WTC11 (cell line): Measurements from ENCODE around the gene RCHY1. TPM values are rescaled to one million over a fixed set of nuclear protein-coding genes. Genes with fewer than 3 reads are reported as not detected.

ENCODE experiments used
- ATAC-seq: fragments of 200-7000 bp; cut with Tn5 transposase; 2 replicates; pipeline ENCODE4 v1.10.0; 2021; ENCODE audit warnings: mild to moderate bottlenecking, moderate library complexity
- CTCF ChIA-PET: fragments of 300-600 bp; sonication (Branson Sonifier 250); formaldehyde crosslinking; loops from one replicate; lab custom pipeline; 2021; ENCODE audit warnings: antibody characterized with exemption; lab: Charles Lee
- POLR2A ChIA-PET: fragments of 350-600 bp; sonication (Branson Sonifier 250); formaldehyde crosslinking; loops from one replicate; lab custom pipeline; 2021; ENCODE audit warnings: antibody characterized with exemption; lab: Charles Lee
- DNase-seq: peaks from one replicate; pipeline ENCODE4 v3.0.0; 2021; ENCODE audit warnings: low spot score
- H3K27ac Mint-ChIP-seq: 2 replicates; pipeline ENCODE4 v1.8.0; 2021; ENCODE audit warnings: mixed read lengths
- H3K27me3 Mint-ChIP-seq: 2 replicates; pipeline ENCODE4 v1.8.0; 2021; ENCODE audit warnings: low read depth, mild to moderate bottlenecking, moderate library complexity, mixed read lengths
- H3K36me3 Mint-ChIP-seq: 2 replicates; pipeline ENCODE4 v1.8.0; 2021; ENCODE audit warnings: mixed read lengths
- H3K4me1 Mint-ChIP-seq: 2 replicates; pipeline ENCODE4 v1.8.0; 2022; ENCODE audit warnings: mixed read lengths
- H3K4me3 Mint-ChIP-seq: 2 replicates; pipeline ENCODE4 v1.8.0; 2021; ENCODE audit warnings: mild to moderate bottlenecking, moderate library complexity, mixed read lengths
- H3K9me3 Mint-ChIP-seq: 2 replicates; pipeline ENCODE4 v1.8.0; 2021; ENCODE audit warnings: mixed read lengths
- AFF4 ChIP-seq: sonication (generic); formaldehyde crosslinking; IDR thresholded peaks from 2 replicates; pipeline ENCODE4 v1.8.1; 2023; ENCODE audit warnings: mild to moderate bottlenecking, missing genetic modification reagents, borderline replicate concordance
- AR ChIP-seq: fragments of 250-450 bp; sonication (Bioruptor Pico); IDR thresholded peaks from 2 replicates; pipeline ENCODE4 v1.9.0; 2021; ENCODE audit warnings: mild to moderate bottlenecking
- CBFB ChIP-seq: sonication (generic); formaldehyde crosslinking; IDR thresholded peaks from 2 replicates; pipeline ENCODE4 v1.8.1; 2022; ENCODE audit warnings: mild to moderate bottlenecking, low read depth, missing genetic modification reagents
- E2F1 ChIP-seq: sonication (generic); formaldehyde crosslinking; IDR thresholded peaks from 2 replicates; pipeline ENCODE4 v1.8.0; 2022; ENCODE audit warnings: mild to moderate bottlenecking, missing genetic modification reagents
- E2F4 ChIP-seq: sonication (generic); formaldehyde crosslinking; IDR thresholded peaks from 2 replicates; pipeline ENCODE4 v1.8.1; 2022; ENCODE audit warnings: low read depth, mild to moderate bottlenecking, moderate library complexity, missing genetic modification reagents, borderline replicate concordance
- ERG ChIP-seq: fragments of 250-450 bp; sonication (Bioruptor Pico); IDR thresholded peaks from 2 replicates; pipeline ENCODE4 v1.8.0; 2021; ENCODE audit warnings: mild to moderate bottlenecking
- ESRRA ChIP-seq: sonication (generic); formaldehyde crosslinking; IDR thresholded peaks from 2 replicates; pipeline ENCODE4 v1.8.1; 2022; ENCODE audit warnings: mild to moderate bottlenecking, missing genetic modification reagents, borderline replicate concordance
- FOXP4 ChIP-seq: sonication (generic); formaldehyde crosslinking; IDR thresholded peaks from 2 replicates; pipeline ENCODE4 v1.8.0; 2022; ENCODE audit warnings: mild to moderate bottlenecking, missing genetic modification reagents
- GABPB1 ChIP-seq: sonication (generic); formaldehyde crosslinking; IDR thresholded peaks from 2 replicates; pipeline ENCODE4 v1.8.1; 2023; ENCODE audit warnings: mild to moderate bottlenecking, missing genetic modification reagents
- GRHL2 ChIP-seq: fragments of 250-450 bp; sonication (Bioruptor Pico); IDR thresholded peaks from 2 replicates; pipeline ENCODE4 v1.8.0; 2022; ENCODE audit warnings: mild to moderate bottlenecking, moderate library complexity; ENCODE audit not compliant: insufficient replicate concordance, severe bottlenecking
- MXD4 ChIP-seq: fragments of 250-450 bp; sonication (Bioruptor Pico); IDR thresholded peaks from 2 replicates; pipeline ENCODE4 v1.8.0; 2021; ENCODE audit warnings: mild to moderate bottlenecking, moderate library complexity, borderline replicate concordance
- RELA ChIP-seq: sonication (generic); formaldehyde crosslinking; IDR thresholded peaks from 2 replicates; pipeline ENCODE4 v1.8.1; 2022; ENCODE audit warnings: missing genetic modification reagents, mild to moderate bottlenecking, borderline replicate concordance
- USF1 ChIP-seq: sonication (generic); formaldehyde crosslinking; IDR thresholded peaks from 2 replicates; pipeline ENCODE4 v1.8.0; 2022; ENCODE audit warnings: mild to moderate bottlenecking, missing genetic modification reagents
- USF2 ChIP-seq: sonication (generic); formaldehyde crosslinking; IDR thresholded peaks from 2 replicates; pipeline ENCODE4 v1.8.1; 2023; ENCODE audit warnings: mild to moderate bottlenecking, missing genetic modification reagents, moderate library complexity
- ZNF138 ChIP-seq: sonication (generic); formaldehyde crosslinking; conservative IDR thresholded peaks from 2 replicates; pipeline ENCODE4 v1.8.1; 2022; ENCODE audit warnings: mild to moderate bottlenecking, moderate library complexity, missing genetic modification reagents
- total RNA-seq: library from RNA; stranded (reverse); gene quantifications from 3 replicates; pipeline ENCODE4 v1.2.3, GENCODE V29; 2021

RCHY1 gene
- total RNA-seq, 1 experiment from 2014 or later: 37.8 TPM

- ATAC-seq (no peak), DNase-seq (no peak)
- Mint-ChIP-seq H3K36me3 (peaks cover 32% of the 10 kb centered on the region), H3K4me1 (no peaks in the 10 kb centered on the region), H3K4me3 (no peak overlapping the region), H3K27me3 (no peaks in the 10 kb centered on the region), H3K27ac (no peak overlapping the region), H3K9me3 (peaks cover 12% of the 10 kb centered on the region)
- CTCF ChIA-PET: no interaction called here
- no peak for TF ChIP-seq ESRRA (CRISPR knock-in tag)
- TF ChIP-seq ERG (CRISPR knock-in tag): no peak
- TF ChIP-seq E2F4 (CRISPR knock-in tag): no peak
- TF ChIP-seq CBFB (CRISPR knock-in tag): no peak
- no peak for TF ChIP-seq USF1 (CRISPR knock-in tag)
- no peak for TF ChIP-seq AFF4 (CRISPR knock-in tag)
- no peak for TF ChIP-seq GRHL2
- TF ChIP-seq MXD4 (CRISPR knock-in tag): no peak
- TF ChIP-seq RELA (CRISPR knock-in tag): no peak
- POLR2A ChIA-PET: no interaction called here
These were observed 18.7 kb downstream of the RCHY1 start for GRCh38 chr4:75495476-75495875.

- H3K9me3 Mint-ChIP-seq: peaks cover 9% of the 10 kb centered on the region
- no peak for ATAC-seq
- DNase-seq: no peak
- H3K27me3 Mint-ChIP-seq: no peaks in the 10 kb centered on the region
- TF ChIP-seq USF2 (CRISPR knock-in tag): no peak
- TF ChIP-seq GABPB1 (CRISPR knock-in tag): no peak
- no peak for TF ChIP-seq AR
- no peak for TF ChIP-seq E2F1 (CRISPR knock-in tag)
- TF ChIP-seq FOXP4 (CRISPR knock-in tag): no peak
- no peak for TF ChIP-seq RELA (CRISPR knock-in tag)
- TF ChIP-seq ZNF138 (CRISPR knock-in tag): no peak
- H3K4me1 Mint-ChIP-seq: no peaks in the 10 kb centered on the region
- no peak overlapping the region for H3K4me3 Mint-ChIP-seq
- POLR2A ChIA-PET: no interaction called here
- H3K36me3 Mint-ChIP-seq: peaks cover 27% of the 10 kb centered on the region
- no peak overlapping the region for H3K27ac Mint-ChIP-seq
- CTCF ChIA-PET: no interaction called here
These were observed 19.6 kb downstream of the RCHY1 start for GRCh38 chr4:75494563-75494962.
